Keratinocyte (primary cell): ENCODE results near the gene FMNL2. TPM values are rescaled to one million over a fixed set of nuclear protein-coding genes. Genes with fewer than 3 reads are reported as not detected.

Experiments used
- DNase-seq: peaks from one replicate; pipeline ENCODE4 v3.0.0-alpha.2; 2011; ENCODE audit warnings: low read depth, missing footprints, low spot score
- FAIRE-seq: peaks from 2 replicates; lab custom pipeline; 2011; peaks lifted over from hg19 to GRCh38; lab: Jason Lieb, UNC
- H2AFZ ChIP-seq: 2 replicates; pipeline ENCODE4 v1.6.0; 2012; ENCODE audit warnings: low read length, control low read depth, inconsistent platforms; ENCODE audit not compliant: control insufficient read depth
- H3K27ac ChIP-seq: 2 replicates; pipeline ENCODE4 v1.5.1; 2011; ENCODE audit warnings: low read length; ENCODE audit not compliant: control insufficient read depth, insufficient read depth
- H3K27me3 ChIP-seq: 3 replicates; pipeline ENCODE4 v1.6.0; 2011; ENCODE audit warnings: low read length; ENCODE audit not compliant: control insufficient read depth, insufficient read depth; ENCODE audit errors: extremely low read depth
- H3K36me3 ChIP-seq, 2 experiments: 2 replicates in 1 of 2; 3 replicates in 1 of 2; pipeline ENCODE4 v1.5.1; 2011; ENCODE audit warnings: low read length in 2 of 2, mild to moderate bottlenecking in 1 of 2; ENCODE audit not compliant: control insufficient read depth in 2 of 2, insufficient read depth in 2 of 2; ENCODE audit errors: extremely low read depth in 1 of 2
- H3K4me1 ChIP-seq: 3 replicates; pipeline ENCODE4 v1.5.1; 2011; ENCODE audit warnings: low read length; ENCODE audit not compliant: control insufficient read depth, insufficient read depth; ENCODE audit errors: extremely low read depth
- H3K4me2 ChIP-seq: 3 replicates; pipeline ENCODE4 v1.6.0; 2011; ENCODE audit warnings: low read depth, low read length; ENCODE audit not compliant: control insufficient read depth, insufficient read depth; ENCODE audit errors: extremely low read depth
- H3K4me3 ChIP-seq, 3 experiments: fragments of 200-600 bp in 1 of 3; sonication (generic) in 1 of 3; 2 replicates in 2 of 3; 3 replicates in 1 of 3; pipeline ENCODE4 v1.5.1; 2011 to 2016; ENCODE audit warnings: low read length in 3 of 3, mild to moderate bottlenecking in 3 of 3, control low read depth in 2 of 3, inconsistent platforms in 1 of 3, low read depth in 1 of 3, mixed read lengths in 1 of 3, mixed run types in 1 of 3, moderate library complexity in 1 of 3; ENCODE audit not compliant: control insufficient read depth in 2 of 3, insufficient read depth in 2 of 3; ENCODE audit errors: extremely low read depth in 1 of 3
- H3K79me2 ChIP-seq: 2 replicates; pipeline ENCODE4 v1.6.0; 2012; ENCODE audit warnings: low read length; ENCODE audit not compliant: control insufficient read depth, insufficient read depth
- H3K9ac ChIP-seq: 3 replicates; pipeline ENCODE4 v1.6.0; 2011; ENCODE audit warnings: low read length; ENCODE audit not compliant: control insufficient read depth, insufficient read depth; ENCODE audit errors: extremely low read depth
- H3K9me1 ChIP-seq: 3 replicates; pipeline ENCODE4 v1.6.0; 2011; ENCODE audit warnings: low read length; ENCODE audit not compliant: control insufficient read depth, insufficient read depth; ENCODE audit errors: extremely low read depth
- H3K9me3 ChIP-seq: 2 replicates; pipeline ENCODE4 v1.5.1; 2012; ENCODE audit warnings: low read depth, low read length; ENCODE audit not compliant: control insufficient read depth
- H4K20me1 ChIP-seq: 3 replicates; pipeline ENCODE4 v1.6.0; 2011; ENCODE audit warnings: low read length; ENCODE audit not compliant: control insufficient read depth, insufficient read depth; ENCODE audit errors: extremely low read depth
- CTCF ChIP-seq, 3 experiments: IDR thresholded peaks in 1 of 3; conservative IDR thresholded peaks in 1 of 3; optimal IDR thresholded peaks in 1 of 3; 2 replicates in 2 of 3; 3 replicates in 1 of 3; pipeline versions ENCODE3 to v1.5.1; 2011; ENCODE audit warnings: low read length in 3 of 3, mild to moderate bottlenecking in 3 of 3, moderate library complexity in 2 of 3, control low read depth in 1 of 3, inconsistent platforms in 1 of 3; ENCODE audit not compliant: insufficient read depth in 2 of 3; ENCODE audit errors: extremely low read depth in 1 of 3
- EZH2 ChIP-seq: IDR thresholded peaks from one replicate; pipeline ENCODE4 v1.6.1; 2012; ENCODE audit warnings: inconsistent platforms, mild to moderate bottlenecking, low read length, moderate library complexity
- dilution Hi-C: fragments of 300-500 bp; cut with MboI; formaldehyde crosslinking; loops from one replicate; pipeline ENCODE4 v1.7.0; 2020; ENCODE audit warnings: low sequenced_read_pairs; ENCODE audit not compliant: extremely low pct_ligation_motif_present
- polyA plus RNA-seq, 5 experiments: library from polyadenylated mRNA; depleted of rRNA in 3 of 5; stranded (reverse) in 3 of 5; stranded (forward) in 1 of 5; unstranded in 1 of 5; fragments of >200 nt; gene quantifications; 1 replicate in 1 of 5; 2 replicates in 3 of 5; 3 replicates in 1 of 5; pipeline versions ENCODE4 v1.2.1 to v1.2.3, GENCODE V29; 2011 to 2012; ENCODE audit warnings: missing spikeins in 2 of 5, low read depth in 1 of 5, low replicate concordance in 1 of 5

FMNL2 gene
- polyA plus RNA-seq, 1 donor (not counting 4 experiments of a cell fraction or from before 2014, with no cell fraction given), result 62.7 TPM

GRCh38 chr2:152309352-152310214 lies 25.4 kb upstream of the FMNL2 start:
- dilution Hi-C loops, result no loop called here
- Histone ChIP-seq H3K4me2 (no peak overlapping the region), H3K27me3 (no peaks in the 10 kb centered on the region), H3K4me1 (peaks cover 11% of the 10 kb centered on the region), H2AFZ (no peak overlapping the region), H3K79me2 (no peaks in the 10 kb centered on the region), H3K9me3 (no peaks in the 10 kb centered on the region), H3K9me1 (no peaks in the 10 kb centered on the region), H3K4me3 (no peak overlapping the region), H3K27ac (no peak overlapping the region), H3K9ac (no peak overlapping the region), H4K20me1 (no peaks in the 10 kb centered on the region), H3K36me3 (no peaks in the 10 kb centered on the region)
- DNase-seq (no peak), FAIRE-seq (no peak)
- TF ChIP-seq CTCF (optimal IDR thresholded peaks at IDR 0.05 in 1 of 3, IDR thresholded peaks at IDR 0.05 in 1 of 3, conservative IDR thresholded peaks at IDR 0.05 in 1 of 3; ENCODE audit: extremely low read depth in 1 of 3, insufficient read depth in 2 of 3, low read length in 3 of 3) (no peak), EZH2 (no peak)

GRCh38 chr2:152319822-152320570 lies 15.0 kb upstream of the FMNL2 start:
- Histone ChIP-seq H3K4me2 (no peak overlapping the region), H3K9me3 (no peaks in the 10 kb centered on the region), H3K27me3 (no peaks in the 10 kb centered on the region), H3K79me2 (no peaks in the 10 kb centered on the region), H3K4me1 (peaks cover 3% of the 10 kb centered on the region), H2AFZ (no peak overlapping the region), H3K9ac (no peak overlapping the region), H4K20me1 (no peaks in the 10 kb centered on the region), H3K4me3 (no peak overlapping the region), H3K9me1 (no peaks in the 10 kb centered on the region), H3K36me3 (no peaks in the 10 kb centered on the region), H3K27ac (no peak overlapping the region)
- FAIRE-seq (no peak), DNase-seq (no peak)
- TF ChIP-seq EZH2, result no peak
- no peak for TF ChIP-seq CTCF (optimal IDR thresholded peaks at IDR 0.05 in 1 of 3, IDR thresholded peaks at IDR 0.05 in 1 of 3, conservative IDR thresholded peaks at IDR 0.05 in 1 of 3; ENCODE audit: extremely low read depth in 1 of 3, insufficient read depth in 2 of 3, low read length in 3 of 3)
- dilution Hi-C loops, result no loop called here
